ENCODE measurements around the gene POU5F1.

The POU5F1 gene

GRCh38 chr6:31128093-31128676, 42.3 kb downstream of the POU5F1 start:
- peak; percentile 53 for DNase-seq (ENCODE audit: low read depth)
- no peak for TF ChIP-seq MYC (IDR thresholded peaks at IDR 0.05; ENCODE audit: low read depth, low read length)
- TF ChIP-seq MAX (IDR thresholded peaks at IDR 0.05; ENCODE audit: low read depth, low read length): peak; percentile 18; the same call in 1 of the 2 replicates
- TF ChIP-seq, protein P1, sequence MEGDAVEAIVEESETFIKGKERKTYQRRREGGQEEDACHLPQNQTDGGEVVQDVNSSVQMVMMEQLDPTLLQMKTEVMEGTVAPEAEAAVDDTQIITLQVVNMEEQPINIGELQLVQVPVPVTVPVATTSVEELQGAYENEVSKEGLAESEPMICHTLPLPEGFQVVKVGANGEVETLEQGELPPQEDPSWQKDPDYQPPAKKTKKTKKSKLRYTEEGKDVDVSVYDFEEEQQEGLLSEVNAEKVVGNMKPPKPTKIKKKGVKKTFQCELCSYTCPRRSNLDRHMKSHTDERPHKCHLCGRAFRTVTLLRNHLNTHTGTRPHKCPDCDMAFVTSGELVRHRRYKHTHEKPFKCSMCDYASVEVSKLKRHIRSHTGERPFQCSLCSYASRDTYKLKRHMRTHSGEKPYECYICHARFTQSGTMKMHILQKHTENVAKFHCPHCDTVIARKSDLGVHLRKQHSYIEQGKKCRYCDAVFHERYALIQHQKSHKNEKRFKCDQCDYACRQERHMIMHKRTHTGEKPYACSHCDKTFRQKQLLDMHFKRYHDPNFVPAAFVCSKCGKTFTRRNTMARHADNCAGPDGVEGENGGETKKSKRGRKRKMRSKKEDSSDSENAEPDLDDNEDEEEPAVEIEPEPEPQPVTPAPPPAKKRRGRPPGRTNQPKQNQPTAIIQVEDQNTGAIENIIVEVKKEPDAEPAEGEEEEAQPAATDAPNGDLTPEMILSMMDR (IDR thresholded peaks at IDR 0.05; ENCODE audit: low read depth, low read length): peak; percentile 96
- TF ChIP-seq POLR2A (IDR thresholded peaks at IDR 0.05; ENCODE audit: extremely low read depth, insufficient read length): no peak
- H3K4me3 ChIP-seq (ENCODE audit: low read depth, low read length): no peak overlapping the region

DNA sequence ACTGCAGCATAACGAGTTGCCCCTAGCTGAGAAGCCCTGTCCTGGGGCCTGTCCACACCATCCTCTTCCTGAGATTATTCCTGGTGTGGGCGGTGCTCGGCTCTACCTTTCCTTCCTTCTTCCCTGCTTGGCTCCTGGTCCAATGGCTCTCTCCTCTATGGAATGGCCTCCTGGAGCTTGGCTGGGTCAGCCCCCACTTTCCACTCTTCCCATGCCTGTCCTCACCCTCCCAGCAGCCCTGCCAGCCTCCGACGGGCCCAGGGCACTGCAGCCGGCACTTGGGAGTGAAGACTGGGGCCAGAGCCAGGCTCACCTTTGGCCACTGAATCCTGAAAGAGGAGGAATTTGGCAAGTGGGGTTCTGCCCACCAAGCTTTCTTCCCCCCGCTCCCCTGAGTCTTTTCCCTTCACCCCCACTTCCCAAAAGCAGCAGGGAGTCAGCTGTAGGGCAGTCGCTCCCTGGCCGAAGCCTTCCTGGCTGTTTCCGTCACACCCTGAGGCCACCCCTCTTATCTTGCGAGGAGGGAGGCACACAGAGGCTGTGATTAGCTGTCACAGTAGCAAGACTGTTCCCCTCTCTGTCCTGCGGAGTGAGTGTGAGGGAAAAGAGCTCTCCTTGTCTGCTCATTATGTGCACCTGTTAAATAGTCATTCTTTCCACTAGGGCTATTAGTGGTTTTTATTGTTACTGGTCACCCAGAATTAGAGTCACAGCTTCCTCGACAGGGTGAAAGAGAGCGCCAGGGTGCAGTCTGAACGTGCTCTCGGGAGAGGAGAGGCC, 43.9 kb downstream of the POU5F1 start:
- DNase-seq (ENCODE audit: low read depth): no peak
- TF ChIP-seq POLR2A (IDR thresholded peaks at IDR 0.05; ENCODE audit: extremely low read depth, insufficient read length) (no peak), MAX (IDR thresholded peaks at IDR 0.05; ENCODE audit: low read depth, low read length) (no peak), MYC (IDR thresholded peaks at IDR 0.05; ENCODE audit: low read depth, low read length) (no peak)
- TF ChIP-seq, protein P1 (IDR thresholded peaks at IDR 0.05; ENCODE audit: low read depth, low read length): no peak
- H3K4me3 ChIP-seq (ENCODE audit: low read depth, low read length): no peak overlapping the region

GRCh38 chr6:31125586-31126363, 44.7 kb downstream of the POU5F1 start:
- no peak overlapping the region for H3K4me3 ChIP-seq (ENCODE audit: low read depth, low read length)
- peak; percentile 23 for DNase-seq (ENCODE audit: low read depth)
- TF ChIP-seq, protein P1 (IDR thresholded peaks at IDR 0.05; ENCODE audit: low read depth, low read length): no peak
- no peak for TF ChIP-seq MAX (IDR thresholded peaks at IDR 0.05; ENCODE audit: low read depth, low read length)
- no peak for TF ChIP-seq POLR2A (IDR thresholded peaks at IDR 0.05; ENCODE audit: extremely low read depth, insufficient read length)
- no peak for TF ChIP-seq MYC (IDR thresholded peaks at IDR 0.05; ENCODE audit: low read depth, low read length)

- no peak for DNase-seq (ENCODE audit: low read depth)
- TF ChIP-seq MYC (IDR thresholded peaks at IDR 0.05; ENCODE audit: low read depth, low read length) (no peak), MAX (IDR thresholded peaks at IDR 0.05; ENCODE audit: low read depth, low read length) (no peak), POLR2A (IDR thresholded peaks at IDR 0.05; ENCODE audit: extremely low read depth, insufficient read length) (no peak)
- TF ChIP-seq, protein P1 (IDR thresholded peaks at IDR 0.05; ENCODE audit: low read depth, low read length): no peak
- H3K4me3 ChIP-seq (ENCODE audit: low read depth, low read length): no peak overlapping the region
Observed at GRCh38 chr6:31125162-31125561, 45.3 kb downstream of the POU5F1 start.

DNA sequence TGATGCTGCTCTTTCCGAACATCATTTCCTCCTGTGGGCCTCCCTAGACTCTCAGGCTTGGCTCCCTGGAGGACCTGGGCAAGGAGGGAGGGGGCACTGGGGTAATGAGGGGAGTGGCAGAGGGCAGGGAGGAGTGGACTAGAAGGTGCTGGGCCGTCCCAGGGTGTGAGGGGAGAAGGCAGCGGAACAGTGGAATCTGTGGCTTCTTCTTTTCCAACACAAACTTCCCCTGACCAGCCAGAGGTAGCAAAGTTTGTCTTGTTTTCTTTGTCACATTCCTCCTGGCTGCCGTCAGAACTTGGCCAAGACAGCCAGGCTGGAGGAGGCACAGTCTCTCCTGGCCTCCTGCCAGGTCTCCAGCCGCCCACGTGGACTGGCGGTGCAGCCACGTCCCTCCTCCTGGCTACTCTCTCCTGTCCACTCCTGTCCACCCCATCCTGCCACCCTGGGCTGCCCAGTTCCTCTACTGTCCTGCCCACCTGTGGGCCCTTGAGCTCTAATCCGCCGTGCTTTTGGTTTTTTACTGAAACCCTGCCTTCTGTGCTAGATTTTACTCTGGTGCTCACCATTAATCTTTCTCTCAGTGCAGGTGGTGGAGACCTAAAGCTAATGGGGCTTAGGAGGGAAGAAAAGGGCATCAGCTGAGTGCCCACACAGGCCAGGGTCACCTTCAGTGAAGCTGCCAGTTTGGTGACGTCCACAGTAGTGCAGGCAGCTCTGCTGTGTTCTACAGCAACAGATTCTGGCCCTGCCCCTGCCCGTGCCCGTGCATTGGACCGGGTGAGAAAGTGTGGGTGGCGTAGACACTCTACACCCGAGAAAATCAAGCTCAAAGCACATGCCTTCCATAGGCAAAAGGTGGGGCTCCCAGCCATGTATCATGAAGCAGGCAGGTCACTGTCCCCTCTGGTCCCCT, 47.4 kb downstream of the POU5F1 start:
- no peak for DNase-seq (ENCODE audit: low read depth)
- TF ChIP-seq POLR2A (IDR thresholded peaks at IDR 0.05; ENCODE audit: extremely low read depth, insufficient read length): no peak
- TF ChIP-seq, protein P1 (IDR thresholded peaks at IDR 0.05; ENCODE audit: low read depth, low read length): no peak
- TF ChIP-seq MYC (IDR thresholded peaks at IDR 0.05; ENCODE audit: low read depth, low read length): no peak
- TF ChIP-seq MAX (IDR thresholded peaks at IDR 0.05; ENCODE audit: low read depth, low read length): no peak
- H3K4me3 ChIP-seq (ENCODE audit: low read depth, low read length): no peak overlapping the region

Data from NB4 (cell line).